Adipocyte (in vitro differentiated cells): Measurements from ENCODE around the gene PRKCA.

Source experiments
- DNase-seq: peaks from one replicate; pipeline ENCODE4 v3.0.0-alpha.2; 2015; ENCODE audit warnings: low read depth
- H3K27me3 ChIP-seq: replicated peaks from 2 replicates; pipeline ENCODE4 v1.7.0; 2013; ENCODE audit warnings: mild to moderate bottlenecking, low read length, moderate library complexity; ENCODE audit not compliant: control insufficient read depth, insufficient read depth
- H3K36me3 ChIP-seq: 2 replicates; pipeline ENCODE4 v1.7.0; 2013; ENCODE audit warnings: low read length, mild to moderate bottlenecking, moderate library complexity; ENCODE audit not compliant: control insufficient read depth, insufficient read depth, severe bottlenecking
- H3K4me1 ChIP-seq: 2 replicates; pipeline ENCODE4 v1.7.0; 2013; ENCODE audit warnings: mild to moderate bottlenecking, low read length, moderate library complexity; ENCODE audit not compliant: control insufficient read depth, insufficient read depth
- H3K4me3 ChIP-seq: 2 replicates; pipeline ENCODE4 v1.7.0; 2013; ENCODE audit warnings: mild to moderate bottlenecking, low read length, moderate library complexity
- H3K9ac ChIP-seq: 2 replicates; pipeline ENCODE4 v1.7.0; 2013; ENCODE audit warnings: mild to moderate bottlenecking, low read length, moderate library complexity
- H3K9me3 ChIP-seq: 2 replicates; pipeline ENCODE4 v1.7.0; 2013; ENCODE audit warnings: mild to moderate bottlenecking, low read length, moderate library complexity; ENCODE audit not compliant: control insufficient read depth

The PRKCA gene

GRCh38 chr17:66432996-66433551 is 130.7 kb downstream of the PRKCA start:
- peak; percentile 88 for DNase-seq
- Histone ChIP-seq H3K36me3 (no peaks in the 10 kb centered on the region), H3K27me3 (no peaks in the 10 kb centered on the region)

GRCh38 chr17:66435182-66435581 is 132.8 kb downstream of the PRKCA start:
- H3K9me3 ChIP-seq = no peaks in the 10 kb centered on the region
- no peak for DNase-seq
- H3K27me3 ChIP-seq = no peaks in the 10 kb centered on the region
- H3K4me1 ChIP-seq = peaks cover 18% of the 10 kb centered on the region
- H3K36me3 ChIP-seq = no peaks in the 10 kb centered on the region
- no peak overlapping the region for H3K4me3 ChIP-seq
- no peak overlapping the region for H3K9ac ChIP-seq

More at GRCh38 chr17:66432996-66433551, 130.7 kb downstream of the PRKCA start:
- H3K9ac ChIP-seq = no peak overlapping the region
- H3K4me3 ChIP-seq = no peak overlapping the region
- no peaks in the 10 kb centered on the region for H3K9me3 ChIP-seq
- H3K4me1 ChIP-seq = peaks cover 18% of the 10 kb centered on the region

- Histone ChIP-seq H3K27me3 (no peaks in the 10 kb centered on the region), H3K4me3 (no peak overlapping the region), H3K4me1 (peaks cover 12% of the 10 kb centered on the region), H3K9me3 (no peaks in the 10 kb centered on the region), H3K36me3 (no peaks in the 10 kb centered on the region), H3K9ac (no peak overlapping the region)
- DNase-seq = no peak
Measured at GRCh38 chr17:66436631-66437030, 134.2 kb downstream of the PRKCA start.

GRCh38 chr17:66437476-66438026 is 135.1 kb downstream of the PRKCA start:
- Histone ChIP-seq H3K4me1 (peaks cover 4% of the 10 kb centered on the region), H3K9ac (no peak overlapping the region), H3K27me3 (no peaks in the 10 kb centered on the region), H3K9me3 (no peaks in the 10 kb centered on the region), H3K4me3 (no peak overlapping the region), H3K36me3 (no peaks in the 10 kb centered on the region)
- no peak for DNase-seq

GRCh38 chr17:66438101-66438500 is 135.7 kb downstream of the PRKCA start:
- no peak for DNase-seq

GRCh38 chr17:66441101-66441661 is 138.8 kb downstream of the PRKCA start:
- no peak for DNase-seq
- no peak overlapping the region for H3K9ac ChIP-seq
- no peaks in the 10 kb centered on the region for H3K36me3 ChIP-seq
- no peak overlapping the region for H3K4me3 ChIP-seq
- H3K27me3 ChIP-seq = no peaks in the 10 kb centered on the region
- H3K9me3 ChIP-seq = peaks cover 7% of the 10 kb centered on the region
- no peaks in the 10 kb centered on the region for H3K4me1 ChIP-seq

More at GRCh38 chr17:66438101-66438500, 135.7 kb downstream of the PRKCA start:
- no peaks in the 10 kb centered on the region for H3K36me3 ChIP-seq
- no peaks in the 10 kb centered on the region for H3K9me3 ChIP-seq
- no peaks in the 10 kb centered on the region for H3K4me1 ChIP-seq
- H3K9ac ChIP-seq = no peak overlapping the region
- H3K27me3 ChIP-seq = no peaks in the 10 kb centered on the region
- H3K4me3 ChIP-seq = no peak overlapping the region

GRCh38 chr17:66443166-66443565 is 140.8 kb downstream of the PRKCA start:
- Histone ChIP-seq H3K36me3 (no peaks in the 10 kb centered on the region), H3K9me3 (peaks cover 7% of the 10 kb centered on the region)

GRCh38 chr17:66443606-66444005 is 141.2 kb downstream of the PRKCA start:
- no peak overlapping the region for H3K4me3 ChIP-seq
- H3K9me3 ChIP-seq = peaks cover 7% of the 10 kb centered on the region
- H3K4me1 ChIP-seq = no peaks in the 10 kb centered on the region
- H3K36me3 ChIP-seq = no peaks in the 10 kb centered on the region
- no peak overlapping the region for H3K9ac ChIP-seq
- DNase-seq = no peak
- H3K27me3 ChIP-seq = no peaks in the 10 kb centered on the region

More at GRCh38 chr17:66443166-66443565, 140.8 kb downstream of the PRKCA start:
- Histone ChIP-seq H3K4me1 (no peaks in the 10 kb centered on the region), H3K27me3 (no peaks in the 10 kb centered on the region), H3K9ac (no peak overlapping the region), H3K4me3 (no peak overlapping the region)
- DNase-seq = no peak

- no peak overlapping the region for H3K9ac ChIP-seq
- DNase-seq = no peak
- no peaks in the 10 kb centered on the region for H3K4me1 ChIP-seq
- H3K9me3 ChIP-seq = peaks cover 7% of the 10 kb centered on the region
- H3K36me3 ChIP-seq = no peaks in the 10 kb centered on the region
- no peak overlapping the region for H3K4me3 ChIP-seq
- no peaks in the 10 kb centered on the region for H3K27me3 ChIP-seq
Measured at GRCh38 chr17:66444031-66444430, 141.6 kb downstream of the PRKCA start.

- Histone ChIP-seq H3K9me3 (peaks cover 7% of the 10 kb centered on the region), H3K27me3 (no peaks in the 10 kb centered on the region), H3K4me3 (no peak overlapping the region), H3K9ac (no peak overlapping the region), H3K36me3 (no peaks in the 10 kb centered on the region), H3K4me1 (no peaks in the 10 kb centered on the region)
- peak; percentile 93 for DNase-seq
Measured at GRCh38 chr17:66445229-66445628, 142.8 kb downstream of the PRKCA start.

GRCh38 chr17:66446419-66446818 is 144.0 kb downstream of the PRKCA start:
- Histone ChIP-seq H3K4me1 (no peaks in the 10 kb centered on the region), H3K9ac (no peak overlapping the region)
- DNase-seq = no peak

More at GRCh38 chr17:66446419-66446818, 144.0 kb downstream of the PRKCA start:
- H3K36me3 ChIP-seq = no peaks in the 10 kb centered on the region
- no peak overlapping the region for H3K4me3 ChIP-seq
- H3K9me3 ChIP-seq = peaks cover 7% of the 10 kb centered on the region
- H3K27me3 ChIP-seq = no peaks in the 10 kb centered on the region
